ENCODE results near the gene SMARCD3. TPM values are rescaled to one million over a fixed set of nuclear protein-coding genes. Genes with fewer than 3 reads are reported as not detected.

The SMARCD3 gene
- total RNA-seq, 4 donors from 2014 or later: 23.6 to 45.1 (median 39.8) TPM

DNA sequence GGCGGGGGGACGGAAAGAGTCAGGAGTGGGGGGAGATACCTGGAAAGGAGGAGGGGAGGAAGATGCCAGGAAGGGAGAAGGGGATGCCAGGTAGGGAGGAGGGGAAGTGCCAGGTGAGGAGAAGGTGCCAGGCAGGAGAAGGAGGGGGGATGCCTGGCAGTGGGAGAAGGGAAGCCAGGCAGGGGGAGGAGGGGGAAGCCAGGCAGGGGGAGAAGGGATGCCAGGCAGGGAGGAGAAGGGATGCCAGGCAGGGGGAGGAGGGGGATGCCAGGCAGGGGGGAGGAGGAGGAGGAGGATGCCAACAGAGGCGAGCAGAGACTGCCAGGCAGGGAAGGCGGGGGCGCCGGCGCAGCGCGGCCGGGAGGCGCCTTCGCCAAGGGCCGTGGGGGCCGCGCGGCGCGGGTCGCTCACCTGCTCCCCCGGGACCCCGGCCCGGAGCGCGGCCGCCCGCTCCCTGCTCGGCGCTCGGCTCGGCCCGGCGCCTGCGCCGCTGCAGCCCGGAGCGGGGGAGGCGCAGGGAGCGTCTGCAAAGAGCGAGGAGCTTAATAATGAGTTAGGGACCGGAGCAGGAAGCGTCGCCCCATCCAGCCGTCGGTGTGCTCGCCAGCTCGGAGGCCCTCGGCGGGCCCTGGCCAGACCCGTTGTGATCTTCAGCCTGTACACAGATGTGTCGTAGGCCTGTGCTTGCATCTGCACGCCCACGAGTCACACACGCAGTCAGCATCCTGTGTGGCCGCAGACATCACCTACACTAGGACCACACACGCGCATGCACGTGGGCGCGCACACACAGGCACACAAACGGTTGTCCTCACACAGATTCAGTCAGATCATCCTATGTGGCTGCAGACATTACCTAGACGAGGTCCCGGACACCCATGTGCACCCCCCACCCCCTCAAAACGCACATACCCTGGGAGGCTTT lies 28.4 kb upstream of the SMARCD3 start:
- H3K27ac ChIP-seq: peak overlapping the region in 2 of 4 donors; percentile 65 to 69
- H3K27me3 ChIP-seq: no peaks in the 10 kb centered on the region
- H3K36me3 ChIP-seq: no peaks in the 10 kb centered on the region
- no peaks in the 10 kb centered on the region for H3K9me3 ChIP-seq
- H3K4me1 ChIP-seq: peaks cover 0 to 35% (median 8%) of the 10 kb centered on the region in 3 donors
- peak; percentile 78 for ATAC-seq
- TF ChIP-seq, protein P1, sequence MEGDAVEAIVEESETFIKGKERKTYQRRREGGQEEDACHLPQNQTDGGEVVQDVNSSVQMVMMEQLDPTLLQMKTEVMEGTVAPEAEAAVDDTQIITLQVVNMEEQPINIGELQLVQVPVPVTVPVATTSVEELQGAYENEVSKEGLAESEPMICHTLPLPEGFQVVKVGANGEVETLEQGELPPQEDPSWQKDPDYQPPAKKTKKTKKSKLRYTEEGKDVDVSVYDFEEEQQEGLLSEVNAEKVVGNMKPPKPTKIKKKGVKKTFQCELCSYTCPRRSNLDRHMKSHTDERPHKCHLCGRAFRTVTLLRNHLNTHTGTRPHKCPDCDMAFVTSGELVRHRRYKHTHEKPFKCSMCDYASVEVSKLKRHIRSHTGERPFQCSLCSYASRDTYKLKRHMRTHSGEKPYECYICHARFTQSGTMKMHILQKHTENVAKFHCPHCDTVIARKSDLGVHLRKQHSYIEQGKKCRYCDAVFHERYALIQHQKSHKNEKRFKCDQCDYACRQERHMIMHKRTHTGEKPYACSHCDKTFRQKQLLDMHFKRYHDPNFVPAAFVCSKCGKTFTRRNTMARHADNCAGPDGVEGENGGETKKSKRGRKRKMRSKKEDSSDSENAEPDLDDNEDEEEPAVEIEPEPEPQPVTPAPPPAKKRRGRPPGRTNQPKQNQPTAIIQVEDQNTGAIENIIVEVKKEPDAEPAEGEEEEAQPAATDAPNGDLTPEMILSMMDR (IDR thresholded peaks at IDR 0.05): no peak
- TF ChIP-seq POLR2A (IDR thresholded peaks at IDR 0.05): peak in 1 of 2 donors; percentile 23
- WGBS, 2 donors (ENCODE audit: low coverage in 1 of 2): 0% methylated on average over 11 of the region's 63 CpGs; no CpG with 5 or more reads in 1 of the 2 donors
- H3K4me3 ChIP-seq: peak overlapping the region; percentile 38 to 53

DNA sequence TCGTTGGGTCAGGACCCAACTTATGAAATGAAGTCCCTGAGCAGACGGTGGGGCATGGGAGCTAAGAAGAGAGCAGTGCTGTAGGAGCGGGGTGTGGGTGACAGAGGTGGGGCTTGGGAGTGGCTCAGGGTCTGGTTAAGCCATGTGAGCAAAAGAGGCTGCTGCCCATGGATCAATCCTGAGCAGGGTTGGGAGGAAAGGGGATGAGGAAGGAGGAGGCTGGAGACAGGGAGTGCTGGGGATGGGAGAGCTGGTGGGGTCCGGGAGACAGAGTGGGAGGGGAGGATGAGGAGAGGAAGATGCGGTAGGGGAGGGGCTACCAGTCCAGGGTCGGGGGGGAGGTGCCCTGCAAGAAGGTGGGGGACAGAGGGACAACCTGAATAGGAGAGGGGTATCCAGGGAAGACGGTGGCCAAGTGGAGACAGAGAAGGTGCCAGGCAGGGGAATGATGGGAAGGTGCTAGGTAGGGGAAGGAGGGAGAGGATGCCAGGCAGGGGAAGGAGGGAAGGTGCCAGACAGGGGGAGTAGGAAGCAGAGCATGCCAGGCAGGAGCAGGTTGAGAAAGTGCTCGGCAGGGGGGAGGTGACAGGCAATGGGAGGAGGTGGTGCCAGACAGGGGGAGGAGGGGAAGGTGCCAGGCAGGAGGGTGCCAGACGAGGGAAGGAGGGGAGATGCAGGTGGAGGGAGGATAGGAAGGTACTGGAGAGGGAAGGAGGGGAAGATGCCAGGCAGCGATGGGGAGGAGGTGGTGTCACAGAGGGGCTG lies 27.5 kb upstream of the SMARCD3 start:
- H3K27ac ChIP-seq: peak overlapping the region in 2 of 4 donors; percentile 65 to 69
- no peaks in the 10 kb centered on the region for H3K9me3 ChIP-seq
- no peaks in the 10 kb centered on the region for H3K36me3 ChIP-seq
- TF ChIP-seq EP300 (IDR thresholded peaks at IDR 0.05): no peak
- TF ChIP-seq, protein P1 (IDR thresholded peaks at IDR 0.05): no peak
- H3K27me3 ChIP-seq: no peaks in the 10 kb centered on the region
- H3K4me1 ChIP-seq: peaks cover 0 to 35% (median 8%) of the 10 kb centered on the region in 3 donors
- H3K4me3 ChIP-seq: peak overlapping the region; percentile 38 to 53
- no peak for ATAC-seq
- 14 to 24% methylated on average over 4 to 6 of the region's 10 CpGs for WGBS, 2 donors (ENCODE audit: low coverage in 1 of 2)

DNA sequence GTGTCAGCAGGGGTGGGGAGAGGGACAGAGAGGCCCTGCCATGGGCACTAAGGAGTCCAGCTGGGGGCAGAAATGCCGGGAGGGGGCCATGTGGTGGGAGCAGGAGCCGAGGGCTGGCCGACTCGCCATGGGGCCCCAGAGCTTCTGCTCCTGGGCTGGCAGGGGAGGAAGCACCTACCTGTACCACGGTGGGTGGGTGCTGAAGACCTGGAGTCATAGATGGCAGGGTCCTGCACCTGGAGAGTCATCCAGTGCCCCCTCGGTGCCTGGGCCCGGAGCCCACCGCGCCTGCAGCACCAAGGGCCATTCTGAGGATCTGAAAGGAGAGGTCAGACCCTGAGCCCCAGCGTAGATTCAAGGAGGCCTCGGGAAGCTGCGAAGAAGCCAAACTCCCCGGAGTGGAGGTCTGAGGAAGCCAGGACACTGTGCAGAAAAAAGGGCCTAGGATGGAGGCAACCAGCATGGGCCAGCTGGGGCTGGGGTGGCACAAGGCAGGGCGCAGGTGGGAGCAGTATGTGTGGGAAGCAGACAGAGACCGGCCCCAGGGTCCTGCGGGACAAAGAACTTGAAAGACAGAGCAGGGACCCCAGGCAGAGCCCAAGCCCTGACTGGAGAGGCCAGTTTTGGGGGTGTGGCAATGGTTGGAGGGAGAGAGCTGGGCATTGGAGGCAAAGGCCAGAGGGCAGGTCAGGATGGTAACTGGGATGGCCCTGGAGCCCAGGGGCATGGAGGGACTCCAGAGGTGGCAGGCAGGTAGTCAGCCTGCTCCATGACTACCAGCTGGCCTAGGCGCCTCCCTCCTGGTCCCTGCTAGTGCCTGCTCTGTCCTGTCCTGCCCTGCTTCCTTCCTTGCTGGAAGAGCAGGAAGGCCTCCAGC lies 26.7 kb upstream of the SMARCD3 start:
- no peaks in the 10 kb centered on the region for H3K9me3 ChIP-seq
- no peak for ATAC-seq
- WGBS, 2 donors (ENCODE audit: low coverage in 1 of 2): 66% methylated on average over 9 of the region's 17 CpGs; no CpG with 5 or more reads in 1 of the 2 donors
- H3K27ac ChIP-seq: no peak overlapping the region
- no peaks in the 10 kb centered on the region for H3K36me3 ChIP-seq
- no peak for TF ChIP-seq POLR2A (IDR thresholded peaks at IDR 0.05)
- TF ChIP-seq POLR2AphosphoS5 (IDR thresholded peaks at IDR 0.05): no peak
- TF ChIP-seq, protein P1 (IDR thresholded peaks at IDR 0.05): no peak
- TF ChIP-seq EP300 (IDR thresholded peaks at IDR 0.05): no peak
- no peak overlapping the region for H3K4me3 ChIP-seq
- H3K27me3 ChIP-seq: no peaks in the 10 kb centered on the region
- peaks cover 0 to 35% (median 8%) of the 10 kb centered on the region in 3 donors for H3K4me1 ChIP-seq

DNA sequence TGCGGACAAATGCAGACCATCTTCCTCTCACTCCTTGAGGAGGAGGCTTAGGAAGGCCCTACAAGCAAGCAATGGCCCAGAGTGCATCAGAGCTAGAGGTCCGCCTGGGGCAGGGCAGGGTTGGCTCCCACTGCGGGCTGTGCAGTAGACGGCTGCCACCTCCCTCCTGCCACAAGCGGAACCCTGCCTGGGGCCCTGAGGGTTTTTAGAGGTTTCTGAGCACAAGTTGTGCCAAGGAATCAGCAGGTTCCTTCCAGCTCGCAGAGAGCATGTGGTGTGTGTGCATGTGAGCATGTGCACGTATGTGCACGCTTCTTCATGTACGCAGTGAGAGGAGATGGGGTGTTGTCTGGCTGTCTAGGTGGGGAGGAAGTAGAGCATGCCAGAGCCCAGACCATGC lies 25.9 kb upstream of the SMARCD3 start:
- no peaks in the 10 kb centered on the region for H3K27me3 ChIP-seq
- H3K4me1 ChIP-seq: peaks cover 0 to 35% (median 8%) of the 10 kb centered on the region in 3 donors
- ATAC-seq: no peak
- whole genome bisulfite sequencing, 2 donors (ENCODE audit: low coverage in 1 of 2): no CpG with 5 or more reads among the region's 9 CpGs
- no peak overlapping the region for H3K27ac ChIP-seq
- H3K36me3 ChIP-seq: peaks cover 0 to 5% of the 10 kb centered on the region in 2 donors
- H3K4me3 ChIP-seq: no peak overlapping the region
- TF ChIP-seq POLR2A (IDR thresholded peaks at IDR 0.05): no peak
- TF ChIP-seq EP300 (IDR thresholded peaks at IDR 0.05): no peak
- TF ChIP-seq, protein P1 (IDR thresholded peaks at IDR 0.05): no peak
- TF ChIP-seq POLR2AphosphoS5 (IDR thresholded peaks at IDR 0.05): no peak
- H3K9me3 ChIP-seq: no peaks in the 10 kb centered on the region

Data from gastroesophageal sphincter (tissue), 4 donors.